Breast epithelium (tissue), 3 donors: ENCODE results near the gene ZSWIM3.

Experiments
- CTCF ChIP-seq, 3 donors: fragments of 450-650 bp; IDR thresholded peaks; one replicate each; pipeline ENCODE4 v1.5.1; 2016 to 2017; ENCODE audit warnings: antibody characterized with exemption in 3 of 3, mild to moderate bottlenecking in 3 of 3, moderate library complexity in 3 of 3
- POLR2A ChIP-seq: fragments of 450-650 bp; IDR thresholded peaks from one replicate; pipeline ENCODE4 v1.6.1; 2016; ENCODE audit warnings: antibody characterized with exemption, mild to moderate bottlenecking, moderate library complexity
- POLR2AphosphoS5 ChIP-seq, 3 donors: sonication (generic); formaldehyde crosslinking; IDR thresholded peaks; one replicate each; pipeline ENCODE4 v1.6.1; 2017; ENCODE audit warnings: antibody characterized with exemption in 3 of 3

GRCh38 chr20:45927071-45927878 is 69.9 kb downstream of the ZSWIM3 start:
- TF ChIP-seq POLR2A (no peak), CTCF (IDR thresholded peaks at IDR 0.05) (no peak), POLR2AphosphoS5 (IDR thresholded peaks at IDR 0.05) (no peak)
